ENCODE measurements around the gene SPOCK3.

Gene SPOCK3

GRCh38 chr4:167171928-167172327, 62.4 kb downstream of the SPOCK3 start:
- TF ChIP-seq CTCF (IDR thresholded peaks at IDR 0.05; ENCODE audit: extremely low read depth, missing control alignments): no peak
- no peak for DNase-seq (ENCODE audit: low spot score)

- no peak for TF ChIP-seq CTCF (IDR thresholded peaks at IDR 0.05; ENCODE audit: extremely low read depth, missing control alignments)
Measured at GRCh38 chr4:167168611-167169010, 65.7 kb downstream of the SPOCK3 start.

GRCh38 chr4:167150587-167150986, 83.7 kb downstream of the SPOCK3 start:
- no peak for TF ChIP-seq CTCF (IDR thresholded peaks at IDR 0.05; ENCODE audit: extremely low read depth, missing control alignments)
- no peak for DNase-seq (ENCODE audit: low spot score)

More at GRCh38 chr4:167168611-167169010, 65.7 kb downstream of the SPOCK3 start:
- DNase-seq (ENCODE audit: low spot score): no peak

GRCh38 chr4:167144605-167145004, 89.7 kb downstream of the SPOCK3 start:
- DNase-seq (ENCODE audit: low spot score): no peak
- no peak for TF ChIP-seq CTCF (IDR thresholded peaks at IDR 0.05; ENCODE audit: extremely low read depth, missing control alignments)

GRCh38 chr4:167143018-167143417, 91.3 kb downstream of the SPOCK3 start:
- TF ChIP-seq CTCF (IDR thresholded peaks at IDR 0.05; ENCODE audit: extremely low read depth, missing control alignments): no peak
- DNase-seq (ENCODE audit: low spot score): no peak

- DNase-seq (ENCODE audit: low spot score): no peak
- TF ChIP-seq CTCF (IDR thresholded peaks at IDR 0.05; ENCODE audit: extremely low read depth, missing control alignments): no peak
Measured at GRCh38 chr4:167136270-167136669, 98.0 kb downstream of the SPOCK3 start.

- no peak for TF ChIP-seq CTCF (IDR thresholded peaks at IDR 0.05; ENCODE audit: extremely low read depth, missing control alignments)
Measured at GRCh38 chr4:167129146-167129545, 105.1 kb downstream of the SPOCK3 start.

More at GRCh38 chr4:167129146-167129545, 105.1 kb downstream of the SPOCK3 start:
- DNase-seq (ENCODE audit: low spot score): no peak
